Stomach (tissue), 4 donors: ENCODE results near the gene TMEM43.

Experiments
- CTCF ChIP-seq, 7 experiments: fragments of 450-650 bp in 4 of 7; fragments of 200-600 bp in 3 of 7; sonication (generic) in 3 of 7; IDR thresholded peaks; one replicate each; pipeline ENCODE4 v1.5.1; 2016 to 2019; ENCODE audit warnings: antibody characterized with exemption in 7 of 7, control low read depth in 2 of 7, mild to moderate bottlenecking in 1 of 7
- POLR2A ChIP-seq, 4 donors: fragments of 450-650 bp; IDR thresholded peaks; one replicate each; pipeline ENCODE4 v1.6.1; 2016; ENCODE audit warnings: antibody characterized with exemption in 4 of 4, control low read depth in 2 of 4, mild to moderate bottlenecking in 1 of 4, moderate library complexity in 1 of 4
- POLR2AphosphoS5 ChIP-seq, 3 donors: sonication (generic); formaldehyde crosslinking; IDR thresholded peaks; one replicate each; pipeline ENCODE4 v1.6.1; 2016; ENCODE audit warnings: antibody characterized with exemption in 3 of 3

DNA sequence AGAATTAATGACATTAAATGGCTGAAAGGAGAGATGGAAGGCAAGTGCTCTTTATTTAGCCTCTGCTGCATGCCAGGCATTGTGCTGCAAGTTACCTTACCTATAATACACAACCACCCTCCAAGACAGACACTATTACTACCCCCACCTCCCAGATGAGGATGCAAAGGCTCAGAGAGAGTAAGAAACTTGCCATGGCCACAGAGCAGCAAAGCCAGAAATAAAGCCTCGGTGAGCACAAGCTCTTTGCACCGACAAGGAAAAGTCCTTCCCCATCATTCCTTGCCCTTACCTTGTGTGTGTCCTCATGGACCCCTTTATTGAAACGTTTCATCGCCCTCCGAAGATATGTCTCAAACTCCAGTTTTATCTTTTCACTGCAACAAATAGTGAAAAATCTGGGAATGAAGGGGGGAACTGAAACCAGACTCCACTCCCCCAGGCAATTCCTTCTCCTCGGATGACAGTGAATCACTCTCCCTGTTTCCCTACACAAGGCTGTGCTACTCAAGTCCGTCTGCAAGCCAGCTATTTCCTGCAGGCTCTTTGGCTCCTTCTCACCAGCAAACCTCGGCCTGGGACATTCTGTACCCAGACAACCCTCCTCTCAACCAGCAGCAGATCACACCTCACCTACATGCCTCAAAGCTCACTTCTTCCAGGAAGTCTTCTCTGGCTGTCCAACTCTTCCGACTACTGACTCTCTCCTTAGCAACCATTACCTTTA, 42.2 kb downstream of the TMEM43 start:
- TF ChIP-seq POLR2A (IDR thresholded peaks at IDR 0.05) (no peak), CTCF (IDR thresholded peaks at IDR 0.05) (no peak), POLR2AphosphoS5 (IDR thresholded peaks at IDR 0.05) (no peak)
